Measurements from ENCODE around the gene TUBA3C.
"Not testable (repeated sequence)": the region's sequence is repeated elsewhere in the genome, so short reads cannot be mapped to it uniquely, and the experiment has no call there.

The TUBA3C gene

GRCh38 chr13:19181621-19182485, at the start of gene TUBA3C:
TUBA3C (minus strand) TSS chr13:19181824; CDS start chr13:19181747, 77 bp downstream.
- DNase-seq: no peak

GRCh38 chr13:19207413-19207812, 25.8 kb upstream of the TUBA3C start:
- DNase-seq: not testable (repeated sequence)

GRCh38 chr13:19192622-19193021, 11.0 kb upstream of the TUBA3C start:
- DNase-seq: not testable (repeated sequence)

DNA sequence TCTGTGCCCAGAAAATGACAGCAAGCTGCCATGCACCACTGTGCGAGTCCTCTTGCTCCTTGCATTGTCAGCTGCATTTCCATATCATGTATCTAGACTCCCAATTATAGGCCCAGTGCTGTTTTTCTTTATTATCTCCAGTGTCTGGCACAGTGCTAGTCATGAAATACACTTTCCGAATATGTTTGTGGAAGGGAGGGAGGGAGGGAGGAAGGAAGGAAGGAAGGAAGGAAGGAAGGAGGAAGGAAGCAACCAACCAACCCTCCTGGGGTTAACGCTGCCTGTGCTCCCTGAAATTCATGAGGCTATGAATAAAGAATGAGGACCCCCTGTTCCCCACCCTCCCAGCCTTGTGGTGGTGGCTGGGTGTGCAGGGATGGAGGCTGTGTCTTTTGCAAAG, 8.3 kb upstream of the TUBA3C start:
- not testable (repeated sequence) for DNase-seq

DNA sequence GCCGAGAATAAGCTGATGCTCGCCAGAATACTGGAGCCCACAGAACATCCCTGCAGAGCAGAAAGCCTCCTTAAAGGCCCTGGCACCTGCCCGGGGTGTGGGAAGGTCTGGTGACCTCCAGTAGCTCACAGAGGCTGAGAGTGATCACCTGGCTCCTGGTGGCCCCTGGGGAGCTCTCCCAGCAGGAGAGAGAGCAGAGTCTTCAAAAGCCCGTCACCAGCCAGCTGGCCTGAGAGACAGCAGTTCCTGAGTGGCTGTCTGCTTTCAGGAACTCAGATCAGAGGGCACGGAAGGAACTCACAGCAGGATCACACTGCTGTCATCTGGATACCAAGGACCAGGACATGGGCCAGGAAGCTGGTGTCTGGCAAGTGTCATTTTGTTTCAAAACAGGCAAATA, 7.7 kb upstream of the TUBA3C start:
- not testable (repeated sequence) for DNase-seq

DNA sequence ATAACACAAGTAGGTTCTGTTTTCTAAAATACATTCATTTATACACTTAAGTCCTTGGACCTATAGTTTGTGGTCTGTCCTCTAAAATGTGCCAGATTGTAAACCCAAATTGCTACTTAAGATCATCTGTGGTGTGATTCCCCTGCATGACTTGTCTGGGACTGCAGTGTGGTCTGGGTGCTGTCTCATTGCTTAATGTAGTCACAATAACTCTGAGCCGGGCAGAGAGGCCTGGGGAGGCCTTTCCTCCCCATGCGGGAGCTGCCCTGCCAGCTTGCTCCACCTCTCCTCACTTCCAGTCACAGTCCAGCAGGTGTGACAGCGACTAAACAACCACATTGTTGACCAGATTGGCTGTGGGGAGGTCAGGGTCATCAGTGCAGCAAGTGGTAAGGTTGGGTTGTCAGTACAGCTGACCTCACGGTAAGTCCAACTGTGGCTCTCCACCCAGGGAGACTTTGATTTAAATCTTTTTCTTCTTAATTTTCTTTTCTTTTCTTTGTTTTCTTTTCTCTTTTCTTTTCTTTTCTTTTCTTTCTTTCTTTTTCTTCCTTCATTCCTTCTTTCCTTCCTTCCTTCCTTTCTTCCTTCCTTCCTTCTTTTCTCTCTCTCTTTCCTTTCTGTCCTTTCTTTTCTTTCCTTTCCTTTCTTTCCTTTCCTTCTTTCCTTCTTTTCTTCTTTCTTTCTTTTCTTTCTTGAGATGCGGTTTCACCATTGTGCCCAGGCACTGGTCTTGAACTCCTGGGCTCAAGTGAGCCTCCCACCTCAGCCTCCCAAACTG, 4.4 kb upstream of the TUBA3C start:
- no peak for DNase-seq

DNA sequence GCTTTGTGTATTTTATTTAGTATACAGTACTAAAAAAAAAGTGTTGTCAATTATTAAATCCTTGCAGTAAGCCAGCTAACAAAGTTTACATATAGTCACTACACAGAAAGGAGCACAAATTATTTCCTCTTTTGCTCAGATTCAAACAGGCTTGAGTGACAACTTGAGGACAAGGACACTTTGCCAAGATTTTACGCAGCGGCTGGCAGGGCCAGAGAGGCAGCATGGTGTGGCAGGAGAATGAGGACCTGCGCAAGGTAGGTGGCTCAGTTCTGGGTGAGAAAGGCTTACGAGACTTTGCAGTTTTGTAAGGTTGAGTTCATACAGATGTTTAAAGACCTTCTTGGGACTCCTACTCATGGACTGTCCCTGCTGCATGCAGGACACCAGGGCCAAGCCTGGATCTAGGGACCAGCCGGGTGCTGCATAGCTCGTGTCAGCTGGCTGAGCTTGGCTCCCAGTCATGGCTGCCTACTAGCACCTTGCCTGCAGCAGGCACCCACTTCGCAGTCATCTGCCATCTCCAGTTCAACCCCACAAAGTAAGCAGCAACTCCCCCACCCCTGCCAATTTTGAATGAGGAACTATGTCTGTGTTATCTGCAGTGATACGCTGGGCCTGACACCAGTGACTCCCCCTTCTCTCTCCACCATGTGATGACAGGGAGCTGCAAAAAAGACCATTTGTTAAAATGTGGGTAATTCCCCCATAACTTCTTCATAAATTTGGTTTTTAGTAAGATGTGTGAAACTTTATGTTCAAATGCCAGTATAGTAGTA, 3.7 kb upstream of the TUBA3C start:
- DNase-seq: no peak

- DNase-seq: no peak
These were observed 2.6 kb upstream of the TUBA3C start for GRCh38 chr13:19184176-19184575.

GRCh38 chr13:19183676-19184075, 2.1 kb upstream of the TUBA3C start:
- no peak for DNase-seq

GRCh38 chr13:19182536-19182935, 912 bp upstream of the TUBA3C start:
- no peak for DNase-seq

GRCh38 chr13:19181021-19181620, 503 bp downstream of the TUBA3C start:
- DNase-seq: no peak

DNA sequence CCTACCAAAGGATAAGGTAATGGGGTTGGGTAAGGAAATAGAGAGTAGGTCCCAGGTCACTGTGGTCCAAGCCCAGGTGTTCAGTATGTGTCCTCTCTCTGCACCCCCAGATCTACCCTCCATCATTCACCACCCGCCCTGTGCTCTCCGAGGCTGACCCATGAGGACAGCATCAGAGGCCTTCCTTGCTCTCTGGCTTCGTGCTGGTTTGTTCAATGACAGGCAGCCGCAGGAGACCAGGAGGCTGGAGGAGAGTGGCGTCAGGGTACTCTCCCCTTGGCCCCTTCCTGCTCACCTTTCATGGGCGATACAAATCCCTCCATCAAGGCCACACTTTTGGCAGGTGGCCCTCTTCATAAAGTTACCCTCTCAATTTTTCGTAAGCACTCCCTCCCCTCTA, 1.7 kb downstream of the TUBA3C start:
- no peak for DNase-seq

GRCh38 chr13:19178901-19179593, 2.6 kb downstream of the TUBA3C start:
- no peak for DNase-seq

GRCh38 chr13:19176981-19177776, 4.4 kb downstream of the TUBA3C start:
- not testable (repeated sequence) for DNase-seq

- no peak for DNase-seq
These were observed 7.9 kb downstream of the TUBA3C start for GRCh38 chr13:19173752-19174151.

DNA sequence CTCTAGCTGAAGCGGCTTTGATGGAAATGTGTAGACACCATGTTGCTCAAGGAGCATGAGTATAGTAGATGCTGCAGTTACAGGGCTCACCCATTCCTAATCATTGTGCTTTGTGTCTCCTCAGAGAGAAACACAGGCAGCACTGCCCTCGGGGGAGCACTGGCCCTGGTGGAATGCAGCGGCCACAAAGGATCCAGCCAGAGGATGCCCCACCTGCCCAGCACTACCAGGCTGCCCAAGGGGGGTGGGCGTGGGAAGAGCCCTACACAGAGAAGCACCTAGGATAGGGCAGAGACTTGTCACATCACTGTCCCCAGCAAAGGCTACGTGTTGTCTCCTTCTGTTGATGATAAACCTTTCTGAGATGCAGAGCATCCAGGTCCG, 9.0 kb downstream of the TUBA3C start:
- no peak for DNase-seq

DNA sequence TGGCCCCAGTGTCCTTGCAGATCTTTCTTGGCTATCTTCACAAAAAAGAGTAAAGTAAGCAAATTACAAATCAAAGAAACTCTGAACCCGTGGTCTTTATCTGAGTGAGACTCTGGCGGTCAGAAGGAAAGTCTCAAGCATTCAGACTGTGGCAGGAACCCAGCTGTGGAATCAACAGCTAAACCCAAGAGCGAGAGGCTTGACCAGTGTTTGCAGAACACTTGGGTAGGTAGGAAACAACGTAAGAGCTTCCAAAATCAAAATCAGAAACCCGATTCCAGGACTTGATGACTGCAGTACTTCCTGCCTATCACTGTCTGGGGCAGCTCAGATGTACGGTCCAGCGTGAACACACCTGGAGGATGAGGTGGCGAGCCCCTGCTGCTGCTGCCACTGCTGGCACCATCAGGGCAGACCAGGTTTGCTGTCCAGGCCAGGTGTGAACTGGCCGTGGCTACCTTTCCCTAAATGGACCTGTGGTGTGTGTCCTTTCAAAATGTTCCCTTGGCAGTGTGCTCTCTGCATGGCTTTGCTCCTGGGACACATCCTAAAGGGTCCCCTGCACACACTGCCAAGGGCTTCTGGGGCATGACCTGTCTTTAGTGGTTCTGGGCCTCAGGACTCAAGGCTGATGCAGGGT, 9.5 kb downstream of the TUBA3C start:
- DNase-seq: no peak

DNA sequence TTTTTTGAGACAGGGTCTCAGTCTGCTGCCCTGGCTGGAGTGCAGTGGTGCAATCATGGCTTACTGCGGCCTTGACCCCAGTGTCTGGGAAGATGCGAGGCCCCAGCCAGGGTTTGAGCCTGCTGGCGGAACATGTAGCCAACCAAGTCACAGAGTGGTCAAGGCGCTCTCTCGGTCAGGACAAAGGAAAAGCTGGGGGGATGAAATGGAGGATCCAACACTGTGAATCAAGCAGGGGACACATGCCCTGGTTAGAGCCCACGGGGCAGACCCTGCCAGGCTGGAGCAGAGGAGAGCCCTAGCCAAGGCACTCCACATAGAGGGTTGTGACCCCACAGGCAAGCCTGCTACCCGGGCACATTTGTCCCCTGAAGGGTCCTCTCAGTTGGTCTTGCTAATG, 10.1 kb downstream of the TUBA3C start:
- no peak for DNase-seq

- DNase-seq: no peak
These were observed 11.6 kb downstream of the TUBA3C start for GRCh38 chr13:19169991-19170390.

DNA sequence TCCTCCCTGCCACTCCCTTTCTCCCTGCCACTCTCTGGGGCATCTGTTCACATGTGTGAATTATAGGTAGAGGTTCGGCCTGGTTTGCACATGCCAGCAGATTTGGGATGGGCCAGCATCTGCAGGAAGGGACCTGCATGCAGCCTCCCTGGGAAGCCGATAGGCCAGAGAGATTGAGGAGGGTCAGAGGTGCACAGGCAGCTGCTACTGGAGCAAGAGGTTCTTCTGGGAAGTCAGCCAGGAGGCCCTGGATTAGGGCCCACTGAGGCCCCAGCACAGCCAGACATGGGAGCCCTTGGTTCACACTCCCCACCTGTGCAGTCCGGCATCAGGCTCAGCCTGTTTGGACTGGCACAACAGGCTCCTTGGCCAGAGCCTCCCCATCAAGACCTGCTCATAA, 12.1 kb downstream of the TUBA3C start:
- DNase-seq: no peak

- DNase-seq: no peak
These were observed 20.3 kb downstream of the TUBA3C start for GRCh38 chr13:19161308-19161707.

Data from fibroblast of skin of right quadriceps (primary cell).